ENCODE data around the gene COX8A.

GRCh38 chr11:64006398-64006797, 32.0 kb downstream of the COX8A start:
- no peak for TF ChIP-seq EZH2 (IDR thresholded peaks at IDR 0.05)
- no peak for TF ChIP-seq POLR2AphosphoS5 (IDR thresholded peaks at IDR 0.05; ENCODE audit: borderline replicate concordance, low read depth, low read length)

Data from SK-N-MC (cell line).